GM19023 (cell line): ENCODE measurements around the gene PRKN.

Experiments used
- ATAC-seq: cut with Tn5 transposase; IDR thresholded peaks from one replicate; pipeline ENCODE4 v1.9.1; 2021; ENCODE audit warnings: mild to moderate bottlenecking, moderate library complexity; ENCODE audit not compliant: unreplicated experiment

The PRKN gene

GRCh38 chr6:162151021-162151665 lies 576.4 kb downstream of the PRKN start:
- ATAC-seq = no peak

GRCh38 chr6:162150295-162150694 lies 577.3 kb downstream of the PRKN start:
- no peak for ATAC-seq

- no peak for ATAC-seq
Observed at GRCh38 chr6:162149786-162150185, 577.8 kb downstream of the PRKN start.

GRCh38 chr6:162147805-162148204 lies 579.8 kb downstream of the PRKN start:
- no peak for ATAC-seq

GRCh38 chr6:162147281-162147680 lies 580.3 kb downstream of the PRKN start:
- no peak for ATAC-seq

- no peak for ATAC-seq
Observed at GRCh38 chr6:162140251-162140852, 587.2 kb downstream of the PRKN start.

GRCh38 chr6:162125659-162126058 lies 601.9 kb downstream of the PRKN start:
- ATAC-seq = no peak

- no peak for ATAC-seq
Observed at GRCh38 chr6:162124710-162125435, 602.7 kb downstream of the PRKN start.

- ATAC-seq = no peak
Observed at GRCh38 chr6:162123797-162124196, 603.8 kb downstream of the PRKN start.

- no peak for ATAC-seq
Observed at GRCh38 chr6:162119341-162119740, 608.2 kb downstream of the PRKN start.

- ATAC-seq = no peak
Observed at GRCh38 chr6:162118706-162119105, 608.9 kb downstream of the PRKN start.

- no peak for ATAC-seq
Observed at GRCh38 chr6:162116902-162117525, 610.6 kb downstream of the PRKN start.

GRCh38 chr6:162109480-162110050 lies 618.0 kb downstream of the PRKN start:
- ATAC-seq = no peak

- ATAC-seq = no peak
Observed at GRCh38 chr6:162108041-162108440, 619.5 kb downstream of the PRKN start.

- ATAC-seq = no peak
Observed at GRCh38 chr6:162100096-162100495, 627.5 kb downstream of the PRKN start.

GRCh38 chr6:162099685-162100084 lies 627.9 kb downstream of the PRKN start:
- no peak for ATAC-seq

GRCh38 chr6:162092816-162093502 lies 634.6 kb downstream of the PRKN start:
- ATAC-seq = no peak

GRCh38 chr6:162090734-162091133 lies 636.8 kb downstream of the PRKN start:
- no peak for ATAC-seq

GRCh38 chr6:162088091-162088490 lies 639.5 kb downstream of the PRKN start:
- no peak for ATAC-seq

- no peak for ATAC-seq
Observed at GRCh38 chr6:162085561-162085960, 642.0 kb downstream of the PRKN start.

- ATAC-seq = no peak
Observed at GRCh38 chr6:162082520-162082919, 645.0 kb downstream of the PRKN start.
